Measurements from ENCODE around the gene GALNT1.

- TF ChIP-seq CTCF (IDR thresholded peaks at IDR 0.05) (no peak), POLR2A (IDR thresholded peaks at IDR 0.05) (no peak)
Measured at GRCh38 chr18:35740656-35741055, 159.1 kb downstream of the GALNT1 start.

All from esophagus squamous epithelium (tissue), 4 donors.